H1 (cell line): ENCODE measurements around the gene HNF1A. TPM values are rescaled to one million over a fixed set of nuclear protein-coding genes. Genes with fewer than 3 reads are reported as not detected.

ENCODE experiments used
- E2F6 ChIP-seq: IDR thresholded peaks from 2 replicates; pipeline ENCODE4 v1.6.1; 2012; ENCODE audit warnings: inconsistent platforms
- MAFK ChIP-seq: IDR thresholded peaks from 2 replicates; pipeline ENCODE4 v1.6.1; 2012; ENCODE audit warnings: low read depth, mild to moderate bottlenecking, improper control_type of control experiment, low read length
- polyA plus RNA-seq, 7 experiments: library from polyadenylated mRNA; depleted of rRNA in 3 of 7; stranded (reverse) in 5 of 7; unstranded in 2 of 7; fragments of >200 nt in 5 of 7; fragments of 200-250 nt in 2 of 7; gene quantifications; 1 replicate in 5 of 7; 2 replicates in 1 of 7; 4 replicates in 1 of 7; pipeline versions ENCODE4 v1.2.1 to v1.2.3, GENCODE V29; 2011 to 2013; ENCODE audit warnings: missing spikeins in 2 of 7, mixed read lengths in 2 of 7
- total RNA-seq: library from RNA; stranded (reverse); fragmentation: NEBNext Ultra II Directional; extraction: Animal tissue kit (Norgen Biotek cat#: 25700); gene quantifications from 2 replicates; pipeline ENCODE4 v1.2.1, GENCODE V29; 2021

The HNF1A gene
- total and polyA plus RNA-seq, 2 of the 8 experiments (the other 6 are each of a cell fraction or from before 2014, with no cell fraction given), result not detected

- TF ChIP-seq MAFK (no peak), E2F6 (no peak)
These were observed 56.4 kb downstream of the HNF1A start (continued) for GRCh38 chr12:121034616-121035305.
